Measurements from ENCODE around the gene PRDX2.

Gene PRDX2

GRCh38 chr19:12838182-12838885, 36.7 kb upstream of the PRDX2 start, which contains the start of gene MAST1:
Gene MAST1 (plus strand): TSS chr19:12838515. CDS start chr19:12838573, 58 bp downstream.
- Histone ChIP-seq H3K27me3 (ENCODE audit: control insufficient read depth in 1 of 2, insufficient read depth in 2 of 2, low read length in 2 of 2) (peaks cover 79 to 92% of the 10 kb centered on the region in 2 donors), H3K36me3 (ENCODE audit: insufficient read depth, low read length) (no peaks in the 10 kb centered on the region), H3K9me3 (ENCODE audit: low read length) (no peaks in the 10 kb centered on the region), H3K4me3 (ENCODE audit: low read depth in 1 of 2, low read length in 2 of 2) (no peak within 1 kb of the TSS), H3K27ac (ENCODE audit: low read depth, low read length) (no peak within 1 kb of the TSS), H3K9ac (ENCODE audit: low read length) (no peak within 1 kb of the TSS), H3K4me1 (ENCODE audit: insufficient read depth, low read length) (peaks cover 9% of the 10 kb centered on the region)

GRCh38 chr19:12837225-12837624, 35.6 kb upstream of the PRDX2 start:
- H3K9ac ChIP-seq (ENCODE audit: low read length), result no peak overlapping the region

GRCh38 chr19:12836529-12836863, 34.9 kb upstream of the PRDX2 start:
- no peak overlapping the region for H3K27ac ChIP-seq (ENCODE audit: low read depth, low read length)
- no peaks in the 10 kb centered on the region for H3K36me3 ChIP-seq (ENCODE audit: insufficient read depth, low read length)
- no peak overlapping the region for H3K4me3 ChIP-seq (ENCODE audit: low read depth in 1 of 2, low read length in 2 of 2)
- no peak overlapping the region for H3K9ac ChIP-seq (ENCODE audit: low read length)
- H3K27me3 ChIP-seq (ENCODE audit: control insufficient read depth in 1 of 2, insufficient read depth in 2 of 2, low read length in 2 of 2), result peaks cover 83 to 92% of the 10 kb centered on the region in 2 donors
- H3K9me3 ChIP-seq (ENCODE audit: low read length), result no peaks in the 10 kb centered on the region
- H3K4me1 ChIP-seq (ENCODE audit: insufficient read depth, low read length), result peaks cover 14% of the 10 kb centered on the region

More at GRCh38 chr19:12837225-12837624, 35.6 kb upstream of the PRDX2 start:
- H3K9me3 ChIP-seq (ENCODE audit: low read length), result no peaks in the 10 kb centered on the region
- H3K27me3 ChIP-seq (ENCODE audit: control insufficient read depth in 1 of 2, insufficient read depth in 2 of 2, low read length in 2 of 2), result peaks cover 83 to 92% of the 10 kb centered on the region in 2 donors
- H3K27ac ChIP-seq (ENCODE audit: low read depth, low read length), result no peak overlapping the region
- no peaks in the 10 kb centered on the region for H3K36me3 ChIP-seq (ENCODE audit: insufficient read depth, low read length)
- peaks cover 14% of the 10 kb centered on the region for H3K4me1 ChIP-seq (ENCODE audit: insufficient read depth, low read length)
- H3K4me3 ChIP-seq (ENCODE audit: low read depth in 1 of 2, low read length in 2 of 2), result no peak overlapping the region

GRCh38 chr19:12834976-12835757, 33.6 kb upstream of the PRDX2 start:
- Histone ChIP-seq H3K27ac (ENCODE audit: low read depth, low read length) (no peak overlapping the region), H3K36me3 (ENCODE audit: insufficient read depth, low read length) (no peaks in the 10 kb centered on the region), H3K4me1 (ENCODE audit: insufficient read depth, low read length) (peaks cover 7% of the 10 kb centered on the region), H3K9ac (ENCODE audit: low read length) (no peak overlapping the region), H3K27me3 (ENCODE audit: control insufficient read depth in 1 of 2, insufficient read depth in 2 of 2, low read length in 2 of 2) (peaks cover 83 to 92% of the 10 kb centered on the region in 2 donors), H3K9me3 (ENCODE audit: low read length) (no peaks in the 10 kb centered on the region), H3K4me3 (ENCODE audit: low read depth in 1 of 2, low read length in 2 of 2) (no peak overlapping the region)

- H3K4me3 ChIP-seq (ENCODE audit: low read depth in 1 of 2, low read length in 2 of 2), result peak within 1 kb of the TSS in 1 of 2 donors; percentile 28
- H3K9me3 ChIP-seq (ENCODE audit: low read length), result no peaks in the 10 kb centered on the region
- no peak within 1 kb of the TSS for H3K9ac ChIP-seq (ENCODE audit: low read length)
- peaks cover 7% of the 10 kb centered on the region for H3K4me1 ChIP-seq (ENCODE audit: insufficient read depth, low read length)
- peaks cover 85 to 92% of the 10 kb centered on the region in 2 donors for H3K27me3 ChIP-seq (ENCODE audit: control insufficient read depth in 1 of 2, insufficient read depth in 2 of 2, low read length in 2 of 2)
- H3K27ac ChIP-seq (ENCODE audit: low read depth, low read length), result no peak within 1 kb of the TSS
- no peaks in the 10 kb centered on the region for H3K36me3 ChIP-seq (ENCODE audit: insufficient read depth, low read length)
Measured at GRCh38 chr19:12834566-12834943, 33.0 kb upstream of the PRDX2 start, which contains the start of gene RTBDN. Gene RTBDN (minus strand): TSS chr19:12834579. CDS start chr19:12829979, 4,600 bp downstream.

GRCh38 chr19:12833738-12834565, 32.4 kb upstream of the PRDX2 start:
- Histone ChIP-seq H3K9me3 (ENCODE audit: low read length) (no peaks in the 10 kb centered on the region), H3K4me1 (ENCODE audit: insufficient read depth, low read length) (peaks cover 7% of the 10 kb centered on the region), H3K9ac (ENCODE audit: low read length) (no peak overlapping the region), H3K27me3 (ENCODE audit: control insufficient read depth in 1 of 2, insufficient read depth in 2 of 2, low read length in 2 of 2) (peaks cover 82 to 92% of the 10 kb centered on the region in 2 donors), H3K27ac (ENCODE audit: low read depth, low read length) (no peak overlapping the region), H3K4me3 (ENCODE audit: low read depth in 1 of 2, low read length in 2 of 2) (peak overlapping the region in 1 of 2 donors; percentile 28), H3K36me3 (ENCODE audit: insufficient read depth, low read length) (no peaks in the 10 kb centered on the region)

- Histone ChIP-seq H3K9me3 (ENCODE audit: low read length) (no peaks in the 10 kb centered on the region), H3K4me3 (ENCODE audit: low read depth in 1 of 2, low read length in 2 of 2) (no peak overlapping the region), H3K4me1 (ENCODE audit: insufficient read depth, low read length) (peaks cover 7% of the 10 kb centered on the region), H3K27me3 (ENCODE audit: control insufficient read depth in 1 of 2, insufficient read depth in 2 of 2, low read length in 2 of 2) (peaks cover 84 to 89% of the 10 kb centered on the region in 2 donors), H3K36me3 (ENCODE audit: insufficient read depth, low read length) (no peaks in the 10 kb centered on the region), H3K27ac (ENCODE audit: low read depth, low read length) (no peak overlapping the region), H3K9ac (ENCODE audit: low read length) (no peak overlapping the region)
Measured at GRCh38 chr19:12833418-12833737, 31.8 kb upstream of the PRDX2 start.

- no peak overlapping the region for H3K9ac ChIP-seq (ENCODE audit: low read length)
- peaks cover 7% of the 10 kb centered on the region for H3K4me1 ChIP-seq (ENCODE audit: insufficient read depth, low read length)
- H3K9me3 ChIP-seq (ENCODE audit: low read length), result no peaks in the 10 kb centered on the region
- H3K4me3 ChIP-seq (ENCODE audit: low read depth in 1 of 2, low read length in 2 of 2), result no peak overlapping the region
- no peak overlapping the region for H3K27ac ChIP-seq (ENCODE audit: low read depth, low read length)
- H3K27me3 ChIP-seq (ENCODE audit: control insufficient read depth in 1 of 2, insufficient read depth in 2 of 2, low read length in 2 of 2), result peaks cover 63 to 77% of the 10 kb centered on the region in 2 donors
- no peaks in the 10 kb centered on the region for H3K36me3 ChIP-seq (ENCODE audit: insufficient read depth, low read length)
Measured at GRCh38 chr19:12828494-12828893, 26.9 kb upstream of the PRDX2 start.

- Histone ChIP-seq H3K4me1 (ENCODE audit: insufficient read depth, low read length) (no peaks in the 10 kb centered on the region), H3K4me3 (ENCODE audit: low read depth in 1 of 2, low read length in 2 of 2) (no peak overlapping the region), H3K9ac (ENCODE audit: low read length) (no peak overlapping the region), H3K27me3 (ENCODE audit: control insufficient read depth in 1 of 2, insufficient read depth in 2 of 2, low read length in 2 of 2) (peaks cover 34 to 47% of the 10 kb centered on the region in 2 donors), H3K27ac (ENCODE audit: low read depth, low read length) (no peak overlapping the region), H3K36me3 (ENCODE audit: insufficient read depth, low read length) (no peaks in the 10 kb centered on the region), H3K9me3 (ENCODE audit: low read length) (no peaks in the 10 kb centered on the region)
Measured at GRCh38 chr19:12825254-12826131, 23.9 kb upstream of the PRDX2 start.

- Histone ChIP-seq H3K9me3 (ENCODE audit: low read length) (no peaks in the 10 kb centered on the region), H3K4me1 (ENCODE audit: insufficient read depth, low read length) (no peaks in the 10 kb centered on the region), H3K27ac (ENCODE audit: low read depth, low read length) (no peak overlapping the region), H3K4me3 (ENCODE audit: low read depth in 1 of 2, low read length in 2 of 2) (no peak overlapping the region), H3K27me3 (ENCODE audit: control insufficient read depth in 1 of 2, insufficient read depth in 2 of 2, low read length in 2 of 2) (peaks cover 14 to 19% of the 10 kb centered on the region in 2 donors), H3K36me3 (ENCODE audit: insufficient read depth, low read length) (no peaks in the 10 kb centered on the region), H3K9ac (ENCODE audit: low read length) (no peak overlapping the region)
Measured at GRCh38 chr19:12821761-12822160, 20.2 kb upstream of the PRDX2 start.
